GM19468 (cell line): ENCODE measurements around the gene TECTB.
"Not testable (repeated sequence)": the region's sequence is repeated elsewhere in the genome, so short reads cannot be mapped to it uniquely, and the experiment has no call there.

Experiments used
- ATAC-seq: cut with Tn5 transposase; IDR thresholded peaks from one replicate; pipeline ENCODE4 v1.9.1; 2021; ENCODE audit warnings: mild to moderate bottlenecking, moderate library complexity, moderate number of reproducible peaks; ENCODE audit not compliant: unreplicated experiment; ENCODE audit errors: extremely low read depth

TECTB gene

DNA sequence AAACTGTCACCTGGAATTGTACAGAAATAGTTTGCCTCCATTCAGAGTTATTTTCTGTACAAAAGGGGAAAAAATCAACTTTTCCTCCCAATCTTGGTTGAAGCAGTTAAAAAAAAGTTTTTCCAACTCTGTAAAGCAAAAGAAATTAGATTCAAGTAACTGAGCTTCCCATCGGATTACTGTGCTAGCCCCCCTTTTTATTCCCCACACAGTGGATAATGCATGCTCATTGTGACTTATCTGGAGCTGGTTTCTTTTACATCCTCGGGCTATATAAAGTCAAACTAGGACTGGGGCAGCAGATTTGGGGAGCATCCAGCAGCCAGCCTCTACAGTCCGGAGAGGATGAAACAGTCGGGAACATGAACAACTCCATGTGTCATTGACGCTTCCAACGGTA, at the start of gene TECTB:
TSS of gene TECTB (plus strand) at position 301 of the 400 bp plus-strand sequence. CDS start 335 bp downstream, outside the sequence.
- no peak for ATAC-seq

DNA sequence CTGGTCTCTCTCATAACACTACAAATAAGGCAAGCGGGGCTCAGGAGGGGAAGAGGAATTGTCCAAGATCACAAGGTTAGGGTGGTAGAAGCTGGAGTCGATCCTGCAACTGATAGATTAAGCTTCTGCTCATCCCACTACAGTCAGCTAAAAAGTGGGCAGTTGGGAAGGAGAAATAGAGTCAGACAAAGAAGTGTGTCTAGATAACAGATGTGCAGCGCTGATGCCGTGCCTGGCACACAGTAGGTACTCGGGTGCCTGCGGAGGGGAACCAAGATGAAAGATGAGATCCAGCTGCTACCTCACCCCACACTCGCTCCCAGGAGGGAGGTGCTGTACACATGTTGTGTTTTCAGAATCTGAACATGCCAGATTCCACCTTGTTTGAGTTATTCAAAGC, 48.1 kb upstream of the TECTB start:
- no peak for ATAC-seq

- ATAC-seq: no peak
These were observed 47.3 kb upstream of the TECTB start for GRCh38 chr10:112235920-112236319.

DNA sequence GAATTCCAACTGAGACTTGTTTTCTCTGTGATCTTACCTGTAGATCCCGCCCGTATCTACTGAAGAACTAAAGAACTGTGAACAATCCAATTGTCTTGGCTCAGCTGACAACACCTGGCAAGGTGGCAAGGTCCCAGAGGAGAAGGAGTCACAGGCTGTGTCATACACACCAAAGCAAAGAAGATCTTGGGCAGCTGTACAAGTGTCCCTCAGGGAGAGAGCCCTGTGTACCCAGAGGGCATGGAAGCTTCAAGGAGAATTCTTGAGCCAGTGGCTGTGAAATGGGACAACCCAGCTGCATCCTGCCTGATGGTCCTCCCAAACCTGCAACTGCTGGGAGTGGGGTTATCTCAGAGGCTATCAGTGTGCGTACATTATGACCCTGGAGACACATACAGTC, 46.7 kb upstream of the TECTB start:
- no peak for ATAC-seq

- no peak for ATAC-seq
These were observed 43.9 kb upstream of the TECTB start for GRCh38 chr10:112239347-112239746.

GRCh38 chr10:112240441-112240840, 42.8 kb upstream of the TECTB start:
- no peak for ATAC-seq

DNA sequence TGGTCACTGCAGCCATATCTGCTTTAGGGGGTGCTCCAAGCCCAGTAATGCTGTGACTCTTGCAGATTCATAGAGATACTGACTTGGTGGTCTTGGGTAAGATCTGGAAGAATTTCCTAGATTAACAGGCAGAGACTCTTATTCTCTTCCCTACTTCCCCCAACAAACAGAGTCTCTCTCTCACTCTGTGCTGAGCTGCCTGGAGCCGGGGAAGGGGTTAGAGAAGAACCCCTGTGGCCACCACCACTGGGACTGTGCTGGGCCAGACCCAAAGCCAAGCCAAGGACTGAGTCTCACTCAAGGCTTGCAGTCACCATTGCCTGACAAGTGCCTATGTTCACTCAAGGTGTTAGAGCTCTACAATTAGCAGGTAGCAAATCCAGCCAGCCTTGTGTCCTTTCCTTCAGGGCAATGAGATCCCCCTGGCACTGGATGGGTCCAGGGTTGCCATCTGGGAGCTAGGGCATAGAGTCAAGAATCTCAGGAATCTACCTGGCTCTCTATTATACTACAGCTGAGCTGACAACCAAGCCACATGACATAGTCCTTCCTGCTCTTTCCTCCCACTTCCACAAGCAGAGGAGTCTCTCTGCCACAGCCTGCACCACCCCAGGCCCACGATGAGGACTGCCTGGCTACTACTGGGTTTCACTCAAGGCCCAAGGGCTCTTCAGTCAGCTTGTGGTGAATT, 41.4 kb upstream of the TECTB start:
- no peak for ATAC-seq

GRCh38 chr10:112242769-112243168, 40.4 kb upstream of the TECTB start:
- ATAC-seq: no peak

- no peak for ATAC-seq
These were observed 39.5 kb upstream of the TECTB start for GRCh38 chr10:112243713-112244112.

DNA sequence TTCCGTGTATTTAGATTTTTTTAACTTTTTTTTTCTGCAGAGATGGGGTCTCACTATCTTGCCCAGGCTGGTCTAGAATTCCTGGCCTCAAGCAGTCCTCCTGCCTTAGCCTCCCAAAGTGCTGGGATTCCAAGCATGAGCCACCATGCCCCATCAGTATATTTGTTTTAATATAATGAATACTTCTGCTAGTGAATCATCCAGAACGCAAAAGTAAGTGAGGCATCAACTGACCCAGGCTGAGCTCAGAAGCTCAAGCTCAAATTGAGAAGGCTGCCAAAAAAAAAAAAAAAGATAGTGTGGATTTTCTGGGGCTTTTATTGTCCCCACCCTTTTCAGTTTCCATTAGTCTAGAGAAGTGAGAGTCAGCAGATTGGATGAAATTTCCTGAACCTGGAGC, 39.0 kb upstream of the TECTB start:
- no peak for ATAC-seq

- no peak for ATAC-seq
These were observed 35.4 kb upstream of the TECTB start for GRCh38 chr10:112247791-112248190.

- no peak for ATAC-seq
These were observed 34.5 kb upstream of the TECTB start for GRCh38 chr10:112248584-112249295.

DNA sequence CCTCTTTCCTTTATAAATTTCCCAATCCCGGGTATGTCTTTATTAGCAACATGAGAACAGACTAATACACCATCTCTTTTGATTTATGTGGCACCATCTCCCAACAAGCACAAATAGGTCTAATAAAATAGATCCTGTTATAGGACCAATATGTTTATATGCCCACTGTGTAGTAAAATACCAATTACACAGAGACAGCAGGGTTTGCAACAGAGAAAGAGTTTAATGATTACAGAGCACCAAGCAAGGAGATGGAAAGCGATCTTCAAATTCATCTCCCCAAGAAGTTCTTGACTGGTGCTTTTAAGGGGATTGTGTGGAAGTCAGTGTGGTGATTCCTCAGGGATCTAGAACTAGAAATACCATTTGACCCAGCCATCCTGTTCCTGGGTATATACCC, 33.5 kb upstream of the TECTB start:
- no peak for ATAC-seq

DNA sequence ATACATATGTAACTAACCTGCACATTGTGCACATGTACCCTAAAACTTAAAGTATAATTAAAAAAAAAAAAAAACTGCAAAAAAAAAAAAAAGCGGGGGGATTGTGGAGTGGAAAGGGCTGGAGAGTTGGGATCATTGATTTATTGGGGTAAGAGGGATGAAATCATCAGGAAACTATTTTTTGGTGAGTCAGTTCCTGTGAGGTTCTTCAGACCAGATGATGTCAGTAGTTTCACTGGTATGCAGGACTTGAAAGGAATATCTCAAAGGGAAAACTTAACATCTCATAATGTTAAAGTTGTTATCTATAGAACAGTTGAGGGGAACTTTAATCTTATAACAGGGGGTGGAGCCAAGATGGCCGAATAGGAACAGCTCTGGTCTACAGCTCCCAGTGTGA, 32.6 kb upstream of the TECTB start:
- ATAC-seq: no peak

GRCh38 chr10:112251238-112251637, 32.0 kb upstream of the TECTB start:
- ATAC-seq: not testable (repeated sequence)

DNA sequence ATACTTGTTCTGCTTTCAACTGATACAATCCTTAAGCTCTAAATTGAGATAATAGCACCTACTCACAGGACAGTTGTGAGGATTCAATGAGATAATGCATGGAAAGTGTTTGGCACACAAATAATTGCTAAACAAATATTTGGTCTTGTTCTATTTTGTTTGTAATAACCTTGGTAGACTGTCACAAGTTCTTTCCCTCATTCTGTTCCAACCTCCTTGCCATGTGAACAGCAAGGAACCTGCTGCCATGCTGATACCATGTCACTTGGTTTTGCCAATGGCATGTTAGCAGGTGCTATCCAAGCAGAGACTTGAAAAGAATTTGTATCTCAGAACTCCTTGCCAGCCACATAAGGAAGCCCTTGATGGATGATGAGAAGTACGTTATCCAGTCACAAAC, 24.8 kb upstream of the TECTB start:
- no peak for ATAC-seq

GRCh38 chr10:112259688-112260087, 23.5 kb upstream of the TECTB start:
- ATAC-seq: no peak

- ATAC-seq: no peak
These were observed 22.4 kb upstream of the TECTB start for GRCh38 chr10:112260831-112261230.

- no peak for ATAC-seq
These were observed 21.8 kb upstream of the TECTB start for GRCh38 chr10:112261281-112261822.

DNA sequence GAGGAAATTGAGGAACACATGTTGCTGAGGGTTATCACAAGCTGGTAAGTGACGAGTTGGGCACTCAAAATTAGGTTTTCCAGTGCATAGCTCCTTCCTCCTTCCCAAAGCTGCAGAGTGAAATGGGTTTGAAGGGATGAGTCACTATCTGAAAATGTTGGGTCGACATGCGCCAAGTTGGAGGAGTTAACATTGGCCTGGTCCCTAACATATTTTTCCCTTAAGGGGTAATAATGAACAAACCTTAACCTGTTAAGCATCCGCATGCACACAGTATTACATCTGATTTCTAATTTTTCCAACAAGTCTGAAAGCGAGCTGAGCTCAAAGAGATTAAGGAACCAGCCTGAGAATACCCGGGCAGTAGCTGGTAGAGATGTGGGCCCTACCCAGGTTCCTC, 20.7 kb upstream of the TECTB start:
- ATAC-seq: no peak

DNA sequence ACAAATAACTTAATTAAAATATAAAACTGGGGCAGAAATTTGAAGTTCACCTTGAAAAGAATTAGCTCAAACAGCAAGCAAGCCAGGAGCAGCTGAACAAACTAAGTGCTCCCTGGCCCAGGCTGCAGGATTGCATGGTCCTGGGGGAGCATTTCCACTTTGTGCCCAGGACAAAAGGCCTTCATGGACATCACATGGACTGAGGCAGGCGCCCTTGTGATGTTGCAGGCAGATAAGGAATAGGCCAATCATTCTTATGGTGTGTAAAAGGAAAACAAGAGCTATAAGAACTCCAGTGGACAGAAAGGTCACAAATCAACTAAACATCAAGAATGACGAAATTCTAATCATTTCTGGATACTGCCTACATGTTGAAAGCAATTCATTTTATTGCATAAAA, 17.5 kb upstream of the TECTB start:
- no peak for ATAC-seq

- no peak for ATAC-seq
These were observed 13.9 kb upstream of the TECTB start for GRCh38 chr10:112269266-112269665.
